Activated CD4-positive, alpha-beta T cell treated with anti-CD3 and anti-CD28 coated beads, Interleukin-2, Interleukin-6, amounts not matched to agents 100 ng/mL and 50 ng/mL, durations not matched to agents 16 hours and 8 hours (primary cell): ENCODE data around the gene TLR6.

ENCODE experiments used
- DNase-seq: peaks from one replicate; pipeline ENCODE4 v3.0.0-alpha.2; 2020

Gene TLR6

GRCh38 chr4:38856524-38857337 lies at the start of gene TLR6:
Gene TLR6 (minus strand): TSS chr4:38856817. CDS start chr4:38829473, 27,344 bp downstream.
- peak; percentile 84 for DNase-seq

GRCh38 chr4:38905652-38906385 lies 49.2 kb upstream of the TLR6 start:
- no peak for DNase-seq

GRCh38 chr4:38904682-38905081 lies 48.1 kb upstream of the TLR6 start:
- DNase-seq, result no peak

GRCh38 chr4:38904090-38904666 lies 47.6 kb upstream of the TLR6 start:
- no peak for DNase-seq

GRCh38 chr4:38902695-38903094 lies 46.1 kb upstream of the TLR6 start:
- peak; percentile 49 for DNase-seq

- DNase-seq, result no peak
These were observed 45.6 kb upstream of the TLR6 start for GRCh38 chr4:38902221-38902620.

GRCh38 chr4:38898245-38898644 lies 41.6 kb upstream of the TLR6 start:
- DNase-seq, result no peak

GRCh38 chr4:38896940-38897339 lies 40.3 kb upstream of the TLR6 start:
- no peak for DNase-seq

GRCh38 chr4:38894322-38894982 lies 37.8 kb upstream of the TLR6 start:
- DNase-seq, result no peak

GRCh38 chr4:38891051-38891983 lies 34.7 kb upstream of the TLR6 start:
- no peak for DNase-seq

- DNase-seq, result peak; percentile 73
These were observed 32.5 kb upstream of the TLR6 start for GRCh38 chr4:38889143-38889542.

- no peak for DNase-seq
These were observed 27.6 kb upstream of the TLR6 start for GRCh38 chr4:38884254-38884653.

- no peak for DNase-seq
These were observed 20.0 kb upstream of the TLR6 start for GRCh38 chr4:38876636-38877035.

GRCh38 chr4:38873290-38873944 lies 16.8 kb upstream of the TLR6 start:
- no peak for DNase-seq

GRCh38 chr4:38872620-38873019 lies 16.0 kb upstream of the TLR6 start:
- DNase-seq, result no peak

GRCh38 chr4:38871593-38871992 lies 15.0 kb upstream of the TLR6 start:
- no peak for DNase-seq

GRCh38 chr4:38870098-38870808 lies 13.6 kb upstream of the TLR6 start:
- DNase-seq, result no peak

GRCh38 chr4:38869511-38869910 lies 12.9 kb upstream of the TLR6 start:
- no peak for DNase-seq

GRCh38 chr4:38868059-38868960 lies 11.7 kb upstream of the TLR6 start:
- no peak for DNase-seq
